GM12872 (cell line): ENCODE data around the gene TRIM63.

ENCODE experiments used
- CTCF ChIP-seq: IDR thresholded peaks from 3 replicates; pipeline ENCODE4 v1.5.1; 2011; ENCODE audit warnings: low read depth, mild to moderate bottlenecking, low read length, moderate library complexity; ENCODE audit not compliant: insufficient read depth

TRIM63 gene

GRCh38 chr1:26094076-26094669 is 26.7 kb upstream of the TRIM63 start:
- no peak for TF ChIP-seq CTCF

GRCh38 chr1:26092422-26092821 is 25.0 kb upstream of the TRIM63 start:
- no peak for TF ChIP-seq CTCF

- no peak for TF ChIP-seq CTCF
Observed at GRCh38 chr1:26090893-26091292, 23.5 kb upstream of the TRIM63 start.

- no peak for TF ChIP-seq CTCF
Observed at GRCh38 chr1:26089125-26089524, 21.7 kb upstream of the TRIM63 start.

DNA sequence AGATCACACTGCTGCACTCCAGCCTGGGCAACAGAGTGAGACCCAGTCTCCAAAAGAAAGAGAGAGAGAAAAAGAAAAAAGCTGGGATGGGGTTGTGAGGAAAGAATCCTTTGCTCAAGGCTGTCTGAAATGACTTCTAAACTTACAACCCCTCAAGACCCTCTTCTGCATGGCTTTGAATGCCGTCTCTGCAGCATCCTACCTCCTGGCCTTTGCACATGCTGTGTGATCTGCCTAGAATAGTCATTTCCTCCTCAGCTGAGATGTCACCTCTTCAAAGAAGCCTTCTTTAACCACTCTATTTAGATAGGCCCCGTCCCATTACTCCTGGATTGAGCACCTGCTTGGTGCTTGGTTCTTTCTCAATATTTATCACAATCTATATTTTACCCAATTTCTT is 17.4 kb upstream of the TRIM63 start:
- TF ChIP-seq CTCF: no peak

DNA sequence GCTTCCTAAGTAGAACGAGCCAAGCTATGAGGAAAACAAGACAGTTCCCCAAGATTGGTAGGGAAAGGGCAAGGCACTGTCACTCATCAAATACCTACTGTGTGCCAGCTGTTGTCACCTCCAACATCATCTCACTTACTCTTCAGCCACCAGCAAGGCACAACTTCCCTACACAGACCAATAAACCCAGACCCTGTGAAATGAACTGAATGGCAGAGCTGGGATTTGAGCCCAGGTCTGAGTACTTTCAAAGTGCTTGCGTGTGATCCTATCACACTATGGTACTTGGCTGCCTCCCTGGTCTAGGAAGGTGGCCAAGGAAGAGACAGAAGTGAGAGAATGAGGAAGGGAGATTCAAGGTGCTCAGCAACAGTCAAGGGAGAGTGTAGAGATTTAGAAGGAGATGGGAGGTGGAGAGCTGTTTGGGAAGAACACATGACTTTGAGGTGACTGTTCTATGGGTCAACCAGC is 16.7 kb upstream of the TRIM63 start:
- TF ChIP-seq CTCF: no peak

DNA sequence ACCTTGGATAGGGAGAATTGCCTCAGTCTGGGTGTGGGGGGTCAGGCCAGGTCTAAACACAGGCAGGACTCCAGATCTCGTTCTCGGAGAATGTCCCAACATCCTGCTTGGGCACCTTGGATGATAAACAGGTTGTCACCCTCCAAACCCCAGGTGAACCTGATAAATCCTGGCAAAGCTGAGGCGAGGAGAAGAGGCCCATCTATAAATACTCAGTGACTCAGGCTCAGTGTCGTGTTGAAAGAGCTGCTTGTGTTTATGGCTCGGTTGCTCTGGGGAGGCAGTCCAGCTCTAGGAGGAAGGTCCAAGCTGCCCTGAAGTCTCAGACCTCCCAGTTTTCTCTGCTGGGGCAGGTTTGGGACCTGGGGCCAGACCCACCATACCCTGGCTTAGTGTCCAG is 15.8 kb upstream of the TRIM63 start:
- TF ChIP-seq CTCF: no peak
